Esophagus muscularis mucosa (tissue), 4 donors: ENCODE results near the gene UNC45A. TPM values are rescaled to one million over a fixed set of nuclear protein-coding genes. Genes with fewer than 3 reads are reported as not detected.

Experiments
- DNase-seq: peaks from one replicate; pipeline ENCODE4 v3.0.0-alpha.2; 2017; ENCODE audit errors: extremely low spot score
- H3K27ac ChIP-seq, 4 donors: fragments of 200-600 bp; sonication (generic); replicated peaks in 1 of 4; 1 replicate in 3 of 4; 2 replicates in 1 of 4; pipeline ENCODE4 v1.5.1; 2016 to 2019; ENCODE audit warnings: mild to moderate bottlenecking in 1 of 4
- H3K27me3 ChIP-seq, 4 donors: fragments of 200-600 bp; sonication (generic); one replicate each; pipeline versions ENCODE4 v1.5.1 to v1.6.0; 2016 to 2019
- H3K36me3 ChIP-seq, 4 donors: fragments of 200-600 bp; sonication (generic); one replicate each; pipeline ENCODE4 v1.5.1; 2016 to 2019
- H3K4me1 ChIP-seq, 4 donors: fragments of 200-600 bp; sonication (generic); one replicate each; pipeline ENCODE4 v1.5.1; 2016 to 2019
- H3K4me3 ChIP-seq, 4 donors: fragments of 200-600 bp; sonication (generic); 1 replicate in 2 of 4; 2 replicates in 2 of 4; pipeline ENCODE4 v1.5.1; 2016 to 2019; ENCODE audit warnings: mild to moderate bottlenecking in 4 of 4, moderate library complexity in 1 of 4
- H3K9me3 ChIP-seq, 4 donors: fragments of 200-600 bp; sonication (generic); 1 replicate in 3 of 4; 2 replicates in 1 of 4; pipeline ENCODE4 v1.5.1; 2016 to 2019
- EP300 ChIP-seq: sonication (generic); formaldehyde crosslinking; IDR thresholded peaks from one replicate; pipeline ENCODE4 v1.6.1; 2017; ENCODE audit warnings: antibody characterized with exemption
- POLR2A ChIP-seq: fragments of 450-650 bp; IDR thresholded peaks from one replicate; pipeline ENCODE4 v1.6.1; 2017; ENCODE audit warnings: antibody characterized with exemption, moderate library complexity, mild to moderate bottlenecking, low read depth
- POLR2AphosphoS5 ChIP-seq, 2 donors: sonication (generic); formaldehyde crosslinking; IDR thresholded peaks; one replicate each; pipeline ENCODE4 v1.6.1; 2017; ENCODE audit warnings: antibody characterized with exemption in 2 of 2
- WGBS: methylation state at CpG from one replicate; pipeline ENCODE4 v1.1.5; 2018; 5-methylcytosine and 5-hydroxymethylcytosine counted together
- intact Hi-C: fragments of 100-400 bp; cut with DNase I; formaldehyde crosslinking; loops from one replicate; pipeline ENCODE4 v1.15.1; 2023
- total RNA-seq, 4 donors: library from RNA; depleted of rRNA; stranded (reverse); fragments of >200 nt; gene quantifications; one replicate each; pipeline versions ENCODE4 v1.1.0 to v1.2.1, GENCODE V29; 2016
- TF ChIP-seq, protein P1 (sequence below), 3 experiments: fragments of 200-600 bp in 2 of 3; fragments of 450-650 bp in 1 of 3; sonication (generic) in 2 of 3; IDR thresholded peaks; one replicate each; pipeline ENCODE4 v1.5.1; 2017 to 2019; ENCODE audit warnings: antibody characterized with exemption in 3 of 3, mild to moderate bottlenecking in 2 of 3, moderate library complexity in 1 of 3

UNC45A gene
- total RNA-seq, 4 donors from 2014 or later: 88.6 to 113 (median 93.2) TPM

DNA sequence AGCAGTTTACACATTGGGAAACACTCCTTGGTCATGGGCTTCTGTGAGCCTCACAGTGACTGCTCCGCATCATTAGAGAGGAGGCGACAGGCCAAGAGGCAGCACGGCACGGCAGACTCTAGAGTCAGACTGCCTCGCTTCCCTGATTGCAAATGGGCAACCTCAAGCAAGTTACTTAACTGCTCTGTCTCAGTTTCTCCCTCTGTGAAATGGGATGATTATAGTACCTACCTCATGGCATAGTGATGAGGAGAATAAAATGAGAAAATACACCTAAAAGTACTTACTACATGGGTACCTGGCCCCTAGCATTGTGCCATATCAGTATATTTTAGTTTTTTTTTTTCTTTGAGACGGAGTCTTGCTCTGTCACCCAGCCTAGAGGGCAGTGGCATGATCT, 15.6 kb downstream of the UNC45A start:
- H3K27ac ChIP-seq: no peak overlapping the region
- H3K9me3 ChIP-seq: no peaks in the 10 kb centered on the region
- WGBS: 95% methylated on average over 6 of the region's 6 CpGs
- no peaks in the 10 kb centered on the region for H3K27me3 ChIP-seq
- peaks cover 7 to 12% (median 11%) of the 10 kb centered on the region in 4 donors for H3K4me1 ChIP-seq
- intact Hi-C loops: loop anchor here (10.0 kb wide), 1 partner anchor 74 kb away; the partner anchor contains the start of gene VPS33B
- no peak for DNase-seq
- no peak overlapping the region for H3K4me3 ChIP-seq
- TF ChIP-seq, protein P1, sequence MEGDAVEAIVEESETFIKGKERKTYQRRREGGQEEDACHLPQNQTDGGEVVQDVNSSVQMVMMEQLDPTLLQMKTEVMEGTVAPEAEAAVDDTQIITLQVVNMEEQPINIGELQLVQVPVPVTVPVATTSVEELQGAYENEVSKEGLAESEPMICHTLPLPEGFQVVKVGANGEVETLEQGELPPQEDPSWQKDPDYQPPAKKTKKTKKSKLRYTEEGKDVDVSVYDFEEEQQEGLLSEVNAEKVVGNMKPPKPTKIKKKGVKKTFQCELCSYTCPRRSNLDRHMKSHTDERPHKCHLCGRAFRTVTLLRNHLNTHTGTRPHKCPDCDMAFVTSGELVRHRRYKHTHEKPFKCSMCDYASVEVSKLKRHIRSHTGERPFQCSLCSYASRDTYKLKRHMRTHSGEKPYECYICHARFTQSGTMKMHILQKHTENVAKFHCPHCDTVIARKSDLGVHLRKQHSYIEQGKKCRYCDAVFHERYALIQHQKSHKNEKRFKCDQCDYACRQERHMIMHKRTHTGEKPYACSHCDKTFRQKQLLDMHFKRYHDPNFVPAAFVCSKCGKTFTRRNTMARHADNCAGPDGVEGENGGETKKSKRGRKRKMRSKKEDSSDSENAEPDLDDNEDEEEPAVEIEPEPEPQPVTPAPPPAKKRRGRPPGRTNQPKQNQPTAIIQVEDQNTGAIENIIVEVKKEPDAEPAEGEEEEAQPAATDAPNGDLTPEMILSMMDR (IDR thresholded peaks at IDR 0.05): no peak
- TF ChIP-seq POLR2A: no peak
- no peak for TF ChIP-seq EP300
- no peak for TF ChIP-seq POLR2AphosphoS5 (IDR thresholded peaks at IDR 0.05)
- H3K36me3 ChIP-seq: peaks cover 71 to 84% (median 84%) of the 10 kb centered on the region in 4 donors

DNA sequence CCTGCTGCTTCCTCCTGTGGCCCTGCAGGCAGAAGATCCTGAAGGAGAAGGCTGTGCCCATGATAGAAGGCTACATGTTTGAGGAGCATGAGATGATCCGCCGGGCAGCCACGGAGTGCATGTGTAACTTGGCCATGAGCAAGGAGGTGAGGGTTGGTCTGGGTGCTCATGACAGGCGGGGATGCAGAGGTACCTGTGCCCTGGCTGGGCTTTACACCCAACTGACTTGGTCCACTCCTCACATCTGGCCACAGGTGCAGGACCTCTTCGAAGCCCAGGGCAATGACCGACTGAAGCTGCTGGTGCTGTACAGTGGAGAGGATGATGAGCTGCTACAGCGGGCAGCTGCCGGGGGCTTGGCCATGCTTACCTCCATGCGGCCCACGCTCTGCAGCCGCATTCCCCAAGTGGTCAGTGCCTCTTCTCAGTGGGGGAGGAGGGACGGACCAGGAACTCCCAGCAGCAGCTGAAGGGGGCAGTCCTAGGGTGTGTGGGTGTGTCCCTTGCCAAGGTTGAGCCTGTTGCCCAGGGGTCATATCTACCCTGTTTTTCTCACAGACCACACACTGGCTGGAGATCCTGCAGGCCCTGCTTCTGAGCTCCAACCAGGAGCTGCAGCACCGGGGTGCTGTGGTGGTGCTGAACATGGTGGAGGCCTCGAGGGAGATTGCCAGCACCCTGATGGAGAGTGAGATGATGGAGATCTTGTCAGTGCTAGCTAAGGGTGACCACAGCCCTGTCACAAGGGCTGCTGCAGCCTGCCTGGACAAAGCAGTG, 18.0 kb downstream of the UNC45A start:
- Histone ChIP-seq H3K9me3 (no peaks in the 10 kb centered on the region), H3K36me3 (peaks cover 49 to 60% (median 59%) of the 10 kb centered on the region in 4 donors), H3K4me3 (no peak overlapping the region), H3K27ac (no peak overlapping the region), H3K4me1 (peaks cover 22 to 34% (median 30%) of the 10 kb centered on the region in 4 donors), H3K27me3 (no peaks in the 10 kb centered on the region)
- intact Hi-C loops: loop anchor here (10.0 kb wide), 1 partner anchor 72 kb away; the partner anchor contains the start of gene VPS33B
- TF ChIP-seq EP300 (no peak), POLR2AphosphoS5 (IDR thresholded peaks at IDR 0.05) (no peak), POLR2A (no peak)
- TF ChIP-seq, protein P1 (IDR thresholded peaks at IDR 0.05): no peak
- 94% methylated on average over 9 of the region's 14 CpGs for WGBS
- no peak for DNase-seq

DNA sequence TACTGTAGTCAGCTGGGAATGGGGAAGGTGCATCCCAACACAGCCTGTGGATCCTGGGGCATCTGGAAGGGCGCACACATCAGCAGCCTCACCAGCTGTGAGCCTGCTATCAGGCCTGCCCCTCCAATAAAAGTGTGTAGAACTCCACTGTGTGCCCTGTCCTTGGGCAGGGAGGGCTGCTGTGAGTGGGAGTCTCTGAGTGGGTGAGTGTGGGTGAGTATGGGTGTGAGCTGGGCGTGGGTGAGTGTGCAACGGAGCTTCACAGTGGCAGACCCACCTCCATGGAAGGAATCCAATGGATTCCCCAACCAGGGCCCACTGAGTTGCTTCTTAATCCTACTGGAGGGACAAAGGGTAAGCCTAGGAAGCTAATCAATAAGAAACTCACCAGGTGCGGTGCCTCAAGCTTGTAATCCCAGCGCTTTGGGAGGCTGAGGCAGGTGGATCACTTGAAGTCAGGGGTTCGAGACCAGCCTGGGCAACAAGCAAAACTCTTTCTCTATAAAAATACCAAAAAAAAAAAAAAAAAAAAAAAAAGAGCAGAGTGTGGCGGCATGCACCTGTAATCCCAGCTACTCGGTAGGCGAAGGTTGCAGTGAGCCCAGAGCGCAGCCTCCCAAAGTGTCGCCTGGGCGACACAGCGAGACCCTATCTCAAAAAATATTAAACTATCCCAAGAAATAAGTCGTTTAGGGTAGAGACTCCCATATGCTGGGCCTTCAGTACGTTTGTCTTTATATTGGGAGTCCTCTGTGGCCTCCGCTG, 19.0 kb downstream of the UNC45A start:
- peak overlapping the region; percentile 84 to 96 (median 92) for H3K27ac ChIP-seq
- H3K4me3 ChIP-seq: peak overlapping the region; percentile 61 to 80 (median 72)
- no peaks in the 10 kb centered on the region for H3K27me3 ChIP-seq
- whole genome bisulfite sequencing: 73% methylated on average over 16 of the region's 16 CpGs
- peaks cover 43 to 49% (median 49%) of the 10 kb centered on the region in 4 donors for H3K36me3 ChIP-seq
- H3K9me3 ChIP-seq: no peaks in the 10 kb centered on the region
- TF ChIP-seq POLR2AphosphoS5 (IDR thresholded peaks at IDR 0.05) (no peak), POLR2A (no peak), EP300 (no peak)
- TF ChIP-seq, protein P1 (IDR thresholded peaks at IDR 0.05): no peak
- peaks cover 22 to 43% (median 41%) of the 10 kb centered on the region in 4 donors for H3K4me1 ChIP-seq
- no peak for DNase-seq
- intact Hi-C loops: loop anchor here (10.0 kb wide), 1 partner anchor 71 kb away; the partner anchor contains the start of gene VPS33B

DNA sequence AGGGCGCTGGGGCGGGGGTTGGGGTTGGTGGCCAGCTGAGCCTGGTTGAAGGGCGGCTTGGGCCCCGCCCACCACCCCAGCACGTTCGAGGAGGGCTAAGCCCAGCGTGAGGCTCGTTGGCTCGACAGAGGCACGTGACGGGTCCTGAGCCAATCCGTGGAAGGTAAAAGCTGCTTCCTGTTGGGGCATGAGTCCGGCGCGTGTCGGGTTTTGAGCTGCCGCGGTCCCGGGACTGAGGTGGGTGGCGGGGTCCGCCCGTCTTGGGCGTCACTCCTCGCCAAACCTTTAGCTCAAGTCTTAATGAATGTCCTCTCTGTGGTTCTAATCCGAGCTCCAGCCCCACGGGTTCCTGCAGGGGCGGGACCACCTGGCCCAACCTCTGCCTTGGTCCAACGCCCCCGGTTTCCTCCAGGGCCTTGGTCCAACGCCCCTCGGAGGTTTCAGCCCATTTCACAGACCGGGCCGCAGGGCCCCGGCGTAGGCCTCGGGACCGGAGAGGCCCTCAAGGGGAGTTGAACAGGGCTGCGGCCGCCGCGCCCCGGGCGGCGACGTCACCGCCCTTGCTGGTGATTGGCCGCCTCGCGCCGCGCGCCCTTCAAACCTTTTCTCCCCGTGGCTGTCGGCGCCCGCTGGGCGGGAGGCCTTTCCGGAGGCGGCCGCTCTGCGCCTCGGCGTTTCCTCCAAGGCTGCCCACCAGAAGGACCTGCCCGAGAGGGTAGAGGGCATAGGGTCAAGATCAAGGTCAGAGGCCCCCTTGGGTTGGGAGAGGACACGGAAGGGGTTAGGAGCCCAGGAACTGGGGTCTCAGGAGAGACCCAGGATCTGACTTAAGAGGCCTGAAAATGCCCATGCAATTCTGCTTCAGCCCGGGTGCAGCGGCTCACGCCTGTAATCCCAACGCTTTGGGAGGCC, 19.9 kb downstream of the UNC45A start, which contains the start of gene RCCD1:
Gene RCCD1 (plus strand): TSS at position 173 of the 912 bp plus-strand sequence. CDS start 1,851 bp downstream, outside the sequence.
- peak; percentile 12 for TF ChIP-seq EP300
- TF ChIP-seq POLR2A: peak; percentile 65
- peak; percentile 87 to 93 for TF ChIP-seq POLR2AphosphoS5 (IDR thresholded peaks at IDR 0.05)
- TF ChIP-seq, protein P1 (IDR thresholded peaks at IDR 0.05): no peak
- peak; percentile 99 for DNase-seq
- H3K27ac ChIP-seq: peak within 1 kb of the TSS; percentile 84 to 96 (median 92)
- peaks cover 29 to 52% (median 48%) of the 10 kb centered on the region in 4 donors for H3K4me1 ChIP-seq
- no peaks in the 10 kb centered on the region for H3K9me3 ChIP-seq
- peaks cover 35 to 45% (median 41%) of the 10 kb centered on the region in 4 donors for H3K36me3 ChIP-seq
- peak within 1 kb of the TSS; percentile 61 to 80 (median 72) for H3K4me3 ChIP-seq
- H3K27me3 ChIP-seq: no peaks in the 10 kb centered on the region
- intact Hi-C loops: loop anchor here (5.0 to 10.0 kb wide), 3 partner anchors 37 to 97 kb away; partner anchors contain the start of genes PRC1 and VPS33B
- WGBS: 1% methylated on average over 36 of the region's 69 CpGs
